ENCODE data around the gene NFIA.
A peak's percentile ranks its signal among the peaks of the same experiment; 100 is the strongest.

Gene NFIA

DNA sequence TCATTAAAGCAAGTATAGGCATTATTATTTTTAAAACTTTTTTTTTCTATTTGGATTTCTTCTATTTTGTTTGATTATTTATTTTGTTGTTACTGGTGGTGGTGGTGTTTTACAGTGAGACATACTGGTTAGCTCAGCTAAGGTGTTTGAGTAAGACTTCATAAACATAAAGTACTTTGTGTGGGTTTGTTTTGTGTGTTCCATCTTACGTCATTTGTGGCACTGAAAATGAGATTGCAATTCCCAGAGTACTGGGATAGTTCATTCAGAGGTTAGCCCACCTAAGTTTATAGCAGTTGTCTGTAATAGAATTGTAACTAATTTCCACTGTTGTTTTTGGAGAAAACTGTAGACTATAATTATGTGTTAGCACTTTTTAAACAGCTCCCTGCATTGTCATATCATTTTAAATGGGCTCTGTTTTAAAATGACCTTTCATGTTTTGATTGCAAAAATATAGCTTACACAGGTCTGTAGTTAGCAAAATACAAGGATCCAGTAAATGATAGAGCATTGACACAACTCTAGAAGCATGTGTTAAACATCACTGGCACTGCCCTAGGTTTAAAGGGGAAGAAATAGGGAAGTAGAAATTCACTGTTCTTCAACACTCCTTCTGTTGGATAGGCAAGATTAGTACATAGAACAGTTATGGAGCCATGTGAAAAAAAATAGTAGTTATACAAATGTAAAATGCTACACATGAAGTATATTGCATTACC is 171.7 kb downstream of the NFIA start:
- no peak overlapping the region for H3K27ac Mint-ChIP-seq

DNA sequence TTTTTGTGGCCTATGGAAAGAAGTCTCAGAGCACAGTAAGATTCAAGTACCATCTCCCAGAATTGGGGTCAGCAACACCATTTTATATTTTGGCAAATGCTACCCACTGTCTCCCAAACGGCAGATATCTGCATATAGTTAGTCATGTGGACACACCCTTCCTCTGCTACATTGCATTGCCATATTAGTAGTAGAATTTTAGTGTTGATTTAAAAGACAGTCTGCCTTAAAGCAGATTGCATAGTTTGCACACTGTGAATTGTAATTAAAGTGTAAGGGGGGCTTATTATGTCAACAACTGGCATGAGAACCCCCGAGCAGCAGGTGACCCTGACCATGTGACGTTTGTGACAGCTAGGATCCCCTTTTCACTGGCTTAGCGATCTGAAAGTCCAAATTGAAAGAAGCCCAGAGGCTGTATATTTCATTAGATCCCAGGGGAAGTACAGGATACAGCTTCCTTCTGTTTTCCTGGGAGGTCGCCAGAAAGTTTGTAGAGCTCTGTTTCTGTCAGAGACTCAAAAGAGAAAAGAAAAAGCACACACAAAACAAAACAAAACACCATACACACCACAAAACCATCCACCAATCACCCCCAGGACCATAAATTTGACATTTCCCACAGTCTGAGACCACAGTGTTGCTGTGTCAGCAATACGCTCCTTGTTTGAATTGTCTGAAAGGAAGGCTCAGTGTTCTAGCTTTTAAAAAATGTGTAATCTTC is 172.4 kb downstream of the NFIA start:
- peak overlapping the region; percentile 15 for H3K4me3 Mint-ChIP-seq
- no peak for DNase-seq
- H3K27me3 Mint-ChIP-seq: peaks cover 15% of the 10 kb centered on the region
- H3K36me3 Mint-ChIP-seq (ENCODE audit: low read depth): no peaks in the 10 kb centered on the region
- H3K4me1 Mint-ChIP-seq (ENCODE audit: low read depth): peaks cover 24% of the 10 kb centered on the region
- no peaks in the 10 kb centered on the region for H3K9me3 Mint-ChIP-seq
- no peak overlapping the region for H3K27ac Mint-ChIP-seq

More for the DNA sequence above, 171.7 kb downstream of the NFIA start:
- Mint-ChIP-seq H3K4me3 (no peak overlapping the region), H3K36me3 (ENCODE audit: low read depth) (no peaks in the 10 kb centered on the region), H3K4me1 (ENCODE audit: low read depth) (peaks cover 24% of the 10 kb centered on the region), H3K27me3 (peaks cover 15% of the 10 kb centered on the region), H3K9me3 (no peaks in the 10 kb centered on the region)
- no peak for DNase-seq

DNA sequence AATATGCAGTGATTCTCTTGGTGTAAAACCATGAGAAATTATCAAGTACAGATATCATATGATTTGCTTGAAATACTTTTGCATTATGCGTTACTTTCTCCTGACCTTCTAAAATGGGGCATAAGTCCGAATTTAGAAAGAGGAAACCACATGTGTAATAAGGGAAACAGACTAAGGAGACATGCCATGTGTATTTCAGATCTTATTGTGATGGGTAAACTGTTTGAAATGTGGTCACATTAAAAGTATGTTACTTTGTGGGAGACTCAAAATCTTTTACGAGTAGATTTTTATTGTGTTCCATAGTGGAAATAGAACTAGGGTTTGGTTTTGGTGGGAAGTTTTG is 173.0 kb downstream of the NFIA start:
- peaks cover 15% of the 10 kb centered on the region for H3K27me3 Mint-ChIP-seq
- no peak overlapping the region for H3K27ac Mint-ChIP-seq
- H3K4me1 Mint-ChIP-seq (ENCODE audit: low read depth): peaks cover 24% of the 10 kb centered on the region
- no peak for DNase-seq
- H3K9me3 Mint-ChIP-seq: no peaks in the 10 kb centered on the region
- H3K36me3 Mint-ChIP-seq (ENCODE audit: low read depth): no peaks in the 10 kb centered on the region
- H3K4me3 Mint-ChIP-seq: no peak overlapping the region

DNA sequence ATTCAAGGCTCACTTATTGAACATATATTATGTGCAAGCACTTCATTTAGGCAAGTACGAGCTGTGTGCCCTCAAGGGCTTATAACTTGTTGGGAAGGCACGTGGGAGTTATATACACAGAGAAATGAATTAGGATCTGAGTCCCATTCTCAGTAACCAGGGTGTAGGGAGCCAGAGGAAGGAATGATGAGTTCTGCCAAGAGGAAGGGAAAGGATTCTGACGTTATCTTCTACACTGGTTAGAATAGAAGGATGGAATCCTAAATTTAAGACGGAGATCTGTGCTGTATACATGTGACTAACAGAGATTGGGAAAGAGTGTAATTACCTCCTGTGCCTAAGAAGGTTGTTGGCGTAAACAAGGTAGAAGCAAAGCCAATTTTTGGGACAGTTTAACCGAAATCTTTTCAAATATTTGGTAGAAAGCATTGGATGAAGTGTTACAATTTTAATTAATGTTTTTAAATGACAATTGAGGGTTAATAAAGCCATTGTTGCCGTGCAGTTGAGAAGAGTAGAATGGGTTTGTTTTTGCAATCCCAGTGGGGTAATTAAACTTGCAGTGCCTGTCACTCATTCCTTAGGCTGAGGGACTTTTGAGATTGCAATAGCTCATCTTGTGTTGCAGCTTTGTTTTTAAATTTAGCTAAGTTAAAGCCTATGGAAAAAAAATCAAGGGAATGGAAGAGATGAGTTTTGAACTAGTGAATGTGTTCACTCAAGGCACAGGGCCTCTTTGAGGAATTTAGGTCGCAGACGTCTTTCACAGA is 177.2 kb downstream of the NFIA start:
- peaks cover 15% of the 10 kb centered on the region for H3K27me3 Mint-ChIP-seq
- H3K36me3 Mint-ChIP-seq (ENCODE audit: low read depth): no peaks in the 10 kb centered on the region
- DNase-seq: no peak
- no peak overlapping the region for H3K27ac Mint-ChIP-seq
- no peak overlapping the region for H3K4me3 Mint-ChIP-seq
- H3K4me1 Mint-ChIP-seq (ENCODE audit: low read depth): peaks cover 13% of the 10 kb centered on the region
- no peaks in the 10 kb centered on the region for H3K9me3 Mint-ChIP-seq

DNA sequence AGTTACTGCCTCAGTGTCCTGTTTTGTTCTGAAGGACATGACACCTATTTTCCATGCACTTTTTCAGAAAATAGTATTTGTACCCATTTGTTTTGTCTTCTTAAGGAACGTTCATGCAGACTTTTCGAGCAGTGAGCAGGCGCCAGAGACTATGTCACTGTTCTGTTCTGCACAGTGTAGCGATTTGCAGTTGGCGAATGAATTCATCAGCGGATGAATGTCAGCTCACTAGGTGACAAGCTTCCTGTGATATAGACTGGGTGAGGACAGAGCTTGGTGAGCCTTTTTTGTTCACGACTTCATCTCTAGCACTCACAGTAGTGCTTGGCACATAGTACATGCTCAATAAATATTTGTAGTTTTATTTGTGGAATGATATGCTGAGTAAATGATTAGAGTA is 177.8 kb downstream of the NFIA start:
- H3K4me3 Mint-ChIP-seq: no peak overlapping the region
- H3K36me3 Mint-ChIP-seq (ENCODE audit: low read depth): no peaks in the 10 kb centered on the region
- H3K9me3 Mint-ChIP-seq: no peaks in the 10 kb centered on the region
- H3K27me3 Mint-ChIP-seq: peaks cover 11% of the 10 kb centered on the region
- DNase-seq: no peak
- H3K4me1 Mint-ChIP-seq (ENCODE audit: low read depth): peaks cover 9% of the 10 kb centered on the region
- no peak overlapping the region for H3K27ac Mint-ChIP-seq

DNA sequence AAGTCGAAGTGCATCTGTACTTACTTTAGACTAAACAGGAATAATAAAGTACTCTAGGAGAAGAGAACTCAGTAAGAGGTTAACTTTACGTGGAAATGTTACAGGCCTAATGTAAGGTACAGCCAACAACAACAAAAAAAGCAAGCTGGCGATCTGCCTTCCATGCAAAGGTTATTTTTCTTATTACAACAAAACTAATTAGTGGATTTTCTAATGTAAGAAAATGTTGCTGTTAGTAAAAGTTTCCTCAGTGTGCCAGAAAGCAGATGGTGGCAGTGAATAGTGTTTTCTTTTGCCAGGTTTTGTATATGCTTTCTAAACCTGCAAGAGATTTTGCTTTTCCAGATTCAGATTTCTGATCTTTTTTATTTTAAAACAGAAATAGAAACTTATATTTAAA is 179.2 kb downstream of the NFIA start:
- DNase-seq: no peak
- Mint-ChIP-seq H3K4me3 (no peak overlapping the region), H3K27me3 (peaks cover under 1% of the 10 kb centered on the region), H3K27ac (no peak overlapping the region), H3K36me3 (ENCODE audit: low read depth) (no peaks in the 10 kb centered on the region), H3K9me3 (no peaks in the 10 kb centered on the region), H3K4me1 (ENCODE audit: low read depth) (peaks cover 2% of the 10 kb centered on the region)

DNA sequence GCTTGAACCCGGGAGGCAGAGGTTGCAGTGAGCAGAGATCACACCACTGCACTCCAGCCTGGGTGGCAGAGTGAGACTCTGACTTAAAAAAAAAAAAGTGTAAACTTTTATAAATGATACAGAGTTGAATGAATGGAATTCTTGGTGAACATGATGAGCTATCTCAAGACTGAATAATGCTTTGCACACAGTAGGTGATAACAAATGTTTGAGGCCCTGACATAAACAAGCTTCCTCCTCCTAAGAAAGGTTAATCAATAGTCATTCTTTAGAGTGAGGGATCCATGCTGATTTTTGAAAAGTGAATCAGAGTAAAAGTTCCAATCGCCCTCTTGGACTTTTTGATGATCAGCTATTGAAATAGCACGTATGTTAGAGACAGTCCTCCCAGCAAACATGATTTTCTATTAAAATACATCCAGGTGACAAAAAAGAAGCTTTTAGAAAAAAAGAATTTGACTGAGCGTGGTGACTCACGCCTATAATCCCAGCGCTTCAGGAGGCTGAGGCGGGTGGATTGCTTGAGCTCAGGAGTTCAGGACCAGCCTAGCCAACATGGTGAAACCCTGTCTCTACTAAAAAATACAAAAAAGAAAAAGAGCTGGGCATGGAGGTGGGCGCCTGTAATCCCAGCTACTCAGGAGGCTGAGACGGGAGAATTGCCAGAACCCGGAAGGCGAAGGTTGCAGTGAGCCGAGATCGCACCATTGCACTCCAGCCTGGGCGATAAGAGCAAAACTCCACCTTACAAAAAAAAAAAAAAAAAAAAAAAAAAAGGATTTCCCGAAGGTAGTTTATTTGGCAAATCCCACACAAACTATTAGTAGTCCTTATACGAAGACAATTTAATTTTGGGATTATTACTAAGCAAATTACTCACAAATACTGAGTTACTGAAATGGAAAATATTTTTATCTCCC is 181.8 kb downstream of the NFIA start:
- no peaks in the 10 kb centered on the region for H3K36me3 Mint-ChIP-seq (ENCODE audit: low read depth)
- H3K27ac Mint-ChIP-seq: no peak overlapping the region
- H3K4me3 Mint-ChIP-seq: no peak overlapping the region
- no peak for DNase-seq
- H3K27me3 Mint-ChIP-seq: no peaks in the 10 kb centered on the region
- peaks cover 17% of the 10 kb centered on the region for H3K4me1 Mint-ChIP-seq (ENCODE audit: low read depth)
- no peaks in the 10 kb centered on the region for H3K9me3 Mint-ChIP-seq

DNA sequence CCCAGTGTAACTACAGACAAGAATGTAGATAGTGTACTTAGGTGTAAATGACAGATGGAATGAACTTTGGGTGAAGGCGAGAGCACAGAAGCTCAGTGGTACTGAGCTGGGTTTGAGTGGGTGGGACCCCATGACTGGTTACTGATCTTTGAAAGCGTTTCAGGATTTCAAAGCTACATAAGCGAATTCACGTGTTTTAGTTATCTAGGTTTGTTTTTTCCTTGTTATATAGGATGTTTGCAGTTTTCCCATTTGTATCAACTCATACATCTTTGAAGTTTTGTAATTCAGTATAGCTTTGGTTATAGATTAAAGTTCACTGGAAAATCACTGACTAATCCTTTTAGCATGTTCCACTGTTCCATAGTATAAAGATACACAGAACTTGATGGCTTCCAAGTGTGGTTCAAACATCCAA is 182.5 kb downstream of the NFIA start:
- Mint-ChIP-seq H3K9me3 (no peaks in the 10 kb centered on the region), H3K4me1 (ENCODE audit: low read depth) (peaks cover 23% of the 10 kb centered on the region)
- no peak for DNase-seq

DNA sequence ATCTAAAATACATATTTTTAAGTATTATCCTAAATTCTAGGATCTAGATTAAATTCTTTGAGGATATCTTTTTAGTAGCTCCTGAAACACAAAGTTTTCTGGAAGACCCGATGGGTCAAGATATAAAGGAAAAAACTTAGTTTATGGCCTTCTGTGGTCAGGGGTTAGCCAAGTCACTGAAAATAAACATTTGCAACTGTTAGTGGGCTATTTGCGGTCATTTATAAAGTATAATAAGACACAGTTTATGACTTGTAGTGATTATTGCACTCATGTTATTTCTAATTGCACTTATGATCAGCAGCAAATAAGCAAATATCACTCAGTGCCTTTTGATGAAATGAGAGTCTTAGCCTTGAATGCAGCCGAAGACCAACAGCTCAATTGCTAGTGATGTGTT is 183.3 kb downstream of the NFIA start:
- Mint-ChIP-seq H3K36me3 (ENCODE audit: low read depth) (no peaks in the 10 kb centered on the region), H3K4me3 (no peak overlapping the region), H3K9me3 (no peaks in the 10 kb centered on the region), H3K4me1 (ENCODE audit: low read depth) (peaks cover 31% of the 10 kb centered on the region), H3K27ac (no peak overlapping the region), H3K27me3 (no peaks in the 10 kb centered on the region)
- DNase-seq: no peak

More for the DNA sequence above, 182.5 kb downstream of the NFIA start:
- H3K36me3 Mint-ChIP-seq (ENCODE audit: low read depth): no peaks in the 10 kb centered on the region
- no peak overlapping the region for H3K27ac Mint-ChIP-seq
- no peak overlapping the region for H3K4me3 Mint-ChIP-seq
- no peaks in the 10 kb centered on the region for H3K27me3 Mint-ChIP-seq

DNA sequence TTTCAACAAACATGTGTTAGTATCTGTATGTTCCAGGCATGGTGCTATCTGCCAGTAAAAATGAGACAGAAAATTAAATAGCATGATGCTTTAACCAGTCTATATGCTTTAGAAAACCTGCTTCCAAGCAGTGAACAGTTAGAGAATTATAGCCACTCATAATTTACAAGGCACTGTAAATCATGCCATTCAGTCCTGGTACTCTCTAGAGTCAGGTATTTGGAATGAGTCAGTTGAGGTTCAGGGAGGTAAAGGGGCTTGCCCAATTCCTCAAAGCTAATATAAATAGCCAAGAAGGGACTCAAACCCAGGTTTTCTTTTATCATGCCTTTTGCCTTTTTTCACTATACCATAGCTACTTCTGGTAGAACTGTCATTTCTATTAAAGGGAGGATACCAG is 184.4 kb downstream of the NFIA start:
- Mint-ChIP-seq H3K9me3 (no peaks in the 10 kb centered on the region), H3K4me3 (no peak overlapping the region), H3K27me3 (no peaks in the 10 kb centered on the region)

DNA sequence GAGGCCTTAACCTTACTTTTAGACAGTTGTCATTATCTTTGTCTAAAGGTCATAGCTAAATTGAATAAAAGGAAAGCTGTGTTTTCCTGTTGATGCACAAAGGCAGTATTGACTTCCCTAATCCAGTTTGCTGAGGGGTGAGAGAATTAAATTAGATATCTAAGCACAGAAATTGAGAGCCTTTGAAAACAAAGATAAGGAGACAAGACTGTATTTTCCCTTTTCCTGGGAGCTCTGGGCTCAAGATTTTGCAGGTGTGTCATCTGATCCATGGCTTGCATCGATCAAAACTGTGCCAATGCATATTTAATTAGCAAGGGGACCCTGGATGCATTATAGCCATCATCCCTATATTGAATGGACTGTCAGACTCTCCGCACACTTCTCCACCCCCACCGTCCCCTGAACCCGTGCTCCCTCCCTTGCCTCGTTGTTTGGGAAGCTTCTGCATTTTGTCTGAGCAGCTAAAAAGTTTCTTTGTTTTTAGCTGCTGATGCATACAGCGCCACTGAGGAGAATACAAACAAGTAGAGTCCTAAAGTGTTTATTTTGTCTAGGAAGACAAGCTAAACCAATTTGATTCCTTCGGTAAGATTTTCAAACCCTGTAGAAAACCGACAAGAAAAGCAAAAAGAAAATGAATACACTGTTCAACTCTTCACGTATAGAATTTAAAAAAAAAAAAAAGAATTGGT is 186.3 kb downstream of the NFIA start:
- peaks cover 48% of the 10 kb centered on the region for H3K4me1 Mint-ChIP-seq (ENCODE audit: low read depth)
- H3K36me3 Mint-ChIP-seq (ENCODE audit: low read depth): no peaks in the 10 kb centered on the region
- no peak for DNase-seq
- H3K27ac Mint-ChIP-seq: no peak overlapping the region
- H3K27me3 Mint-ChIP-seq: no peaks in the 10 kb centered on the region
- H3K4me3 Mint-ChIP-seq: no peak overlapping the region
- H3K9me3 Mint-ChIP-seq: no peaks in the 10 kb centered on the region

More for the DNA sequence above, 184.4 kb downstream of the NFIA start:
- H3K36me3 Mint-ChIP-seq (ENCODE audit: low read depth): no peaks in the 10 kb centered on the region
- H3K4me1 Mint-ChIP-seq (ENCODE audit: low read depth): peaks cover 41% of the 10 kb centered on the region
- DNase-seq: no peak
- no peak overlapping the region for H3K27ac Mint-ChIP-seq

DNA sequence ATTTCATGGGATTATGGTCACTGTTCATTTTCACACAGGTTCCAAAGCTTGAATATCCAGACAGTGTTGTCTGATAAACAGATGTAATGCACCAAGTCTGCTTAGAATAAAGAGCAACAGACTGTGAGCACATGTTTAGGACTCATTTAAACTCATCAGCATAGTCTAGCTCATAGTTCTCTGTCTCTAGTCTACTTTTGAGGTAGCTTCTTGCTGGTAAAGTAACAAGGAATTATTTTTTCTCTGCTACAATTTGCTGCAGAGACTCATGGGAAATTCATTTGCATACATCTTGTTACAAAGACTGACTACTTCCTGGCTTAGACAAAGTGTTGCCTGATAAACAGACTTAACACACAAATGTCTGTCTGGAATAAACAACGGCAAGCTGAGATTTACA is 187.2 kb downstream of the NFIA start:
- peaks cover 48% of the 10 kb centered on the region for H3K4me1 Mint-ChIP-seq (ENCODE audit: low read depth)
- H3K27ac Mint-ChIP-seq: peak overlapping the region; percentile 92
- no peaks in the 10 kb centered on the region for H3K36me3 Mint-ChIP-seq (ENCODE audit: low read depth)
- DNase-seq: no peak
- no peak overlapping the region for H3K4me3 Mint-ChIP-seq
- no peaks in the 10 kb centered on the region for H3K9me3 Mint-ChIP-seq
- no peaks in the 10 kb centered on the region for H3K27me3 Mint-ChIP-seq

DNA sequence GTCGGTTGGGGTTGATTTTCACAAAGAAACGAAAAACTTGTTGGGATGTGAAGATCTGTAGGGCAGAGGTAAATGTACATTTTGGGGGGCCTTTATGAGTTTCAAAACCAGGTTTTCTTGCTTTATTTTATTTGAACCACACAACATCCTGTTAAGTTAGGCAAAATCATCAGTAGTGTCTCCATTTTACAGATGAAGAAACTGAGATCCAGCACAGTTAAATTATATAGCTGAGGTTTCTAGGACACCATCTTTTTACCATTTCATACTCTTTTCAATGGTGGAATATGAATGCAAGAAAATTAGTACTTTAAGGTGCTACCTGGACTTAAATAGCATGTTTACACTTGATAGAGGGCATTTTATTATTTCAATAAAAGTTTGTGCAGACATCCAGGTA is 187.7 kb downstream of the NFIA start:
- Mint-ChIP-seq H3K4me1 (ENCODE audit: low read depth) (peaks cover 46% of the 10 kb centered on the region), H3K4me3 (no peak overlapping the region), H3K36me3 (ENCODE audit: low read depth) (no peaks in the 10 kb centered on the region), H3K27me3 (no peaks in the 10 kb centered on the region), H3K9me3 (no peaks in the 10 kb centered on the region), H3K27ac (peak overlapping the region; percentile 92)
- no peak for DNase-seq
